Measurements from ENCODE around the gene XAF1. TPM values are rescaled to one million over a fixed set of nuclear protein-coding genes. Genes with fewer than 3 reads are reported as not detected.
A peak's percentile ranks its signal among the peaks of the same experiment; 100 is the strongest.

The XAF1 gene
- polyA plus RNA-seq, 3 donors = 28.4 to 45.9 (median 31.9) TPM

DNA sequence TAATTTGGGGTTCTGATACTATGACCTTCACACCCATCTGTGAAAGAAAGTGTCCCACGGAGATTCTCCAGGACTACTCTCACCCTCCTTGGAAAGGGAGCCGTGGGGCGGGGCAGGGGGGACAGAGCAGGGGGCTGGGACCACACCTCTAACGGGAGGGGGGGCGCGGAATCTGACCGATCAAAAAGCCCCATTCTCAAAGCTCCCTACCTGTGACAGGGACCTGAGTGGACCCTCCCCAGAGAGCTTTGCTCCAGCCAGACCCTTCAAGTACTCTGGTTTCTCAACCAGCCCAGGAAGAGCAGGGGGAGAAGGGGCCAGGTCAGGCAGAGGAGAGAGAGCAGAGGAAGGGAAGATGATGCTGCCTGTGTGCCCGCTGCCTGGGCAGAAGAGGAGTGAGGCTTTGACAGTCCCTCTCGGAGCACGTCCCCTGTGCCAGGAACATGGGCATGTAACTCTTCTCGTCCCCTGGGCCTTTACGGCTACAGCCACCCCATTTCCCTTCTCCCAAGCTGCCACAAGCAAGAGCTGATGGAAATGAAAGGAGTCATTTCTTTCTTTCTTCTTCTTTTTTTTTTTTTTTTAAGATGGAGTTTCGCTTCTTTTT lies 682 bp downstream of the XAF1 start:
- TF ChIP-seq, protein P1, sequence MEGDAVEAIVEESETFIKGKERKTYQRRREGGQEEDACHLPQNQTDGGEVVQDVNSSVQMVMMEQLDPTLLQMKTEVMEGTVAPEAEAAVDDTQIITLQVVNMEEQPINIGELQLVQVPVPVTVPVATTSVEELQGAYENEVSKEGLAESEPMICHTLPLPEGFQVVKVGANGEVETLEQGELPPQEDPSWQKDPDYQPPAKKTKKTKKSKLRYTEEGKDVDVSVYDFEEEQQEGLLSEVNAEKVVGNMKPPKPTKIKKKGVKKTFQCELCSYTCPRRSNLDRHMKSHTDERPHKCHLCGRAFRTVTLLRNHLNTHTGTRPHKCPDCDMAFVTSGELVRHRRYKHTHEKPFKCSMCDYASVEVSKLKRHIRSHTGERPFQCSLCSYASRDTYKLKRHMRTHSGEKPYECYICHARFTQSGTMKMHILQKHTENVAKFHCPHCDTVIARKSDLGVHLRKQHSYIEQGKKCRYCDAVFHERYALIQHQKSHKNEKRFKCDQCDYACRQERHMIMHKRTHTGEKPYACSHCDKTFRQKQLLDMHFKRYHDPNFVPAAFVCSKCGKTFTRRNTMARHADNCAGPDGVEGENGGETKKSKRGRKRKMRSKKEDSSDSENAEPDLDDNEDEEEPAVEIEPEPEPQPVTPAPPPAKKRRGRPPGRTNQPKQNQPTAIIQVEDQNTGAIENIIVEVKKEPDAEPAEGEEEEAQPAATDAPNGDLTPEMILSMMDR (IDR thresholded peaks at IDR 0.05) = no peak
- no peaks in the 10 kb centered on the region for H3K9me3 Mint-ChIP-seq
- no peaks in the 10 kb centered on the region for H3K27me3 ChIP-seq (ENCODE audit: control insufficient read depth in 2 of 2, insufficient read depth in 2 of 2, low read length in 2 of 2)
- peaks cover 31% of the 10 kb centered on the region for H4K20me1 ChIP-seq (ENCODE audit: insufficient read depth, low read length)
- H3K4me1 ChIP-seq (ENCODE audit: control insufficient read depth in 1 of 2, insufficient read depth in 2 of 2, low read length in 2 of 2) = peaks cover 46 to 50% of the 10 kb centered on the region in 2 donors
- peak overlapping the region; percentile 93 to 98 (median 95) for H3K27ac Mint-ChIP-seq
- peak overlapping the region; percentile 85 to 93 for H3K27ac ChIP-seq (ENCODE audit: low read depth in 1 of 2, low read length in 2 of 2)
- peak overlapping the region; percentile 93 for H2AFZ ChIP-seq (ENCODE audit: insufficient read depth, low read depth, low read length, poor library complexity, severe bottlenecking)
- peaks cover 38 to 41% of the 10 kb centered on the region in 2 donors for H3K36me3 Mint-ChIP-seq
- no peaks in the 10 kb centered on the region for H3K9me3 ChIP-seq (replicated peaks in 1 of 2; ENCODE audit: control insufficient read depth in 1 of 2, insufficient read depth in 1 of 2, low read length in 2 of 2)
- peak overlapping the region; percentile 74 for H3K9ac ChIP-seq (ENCODE audit: insufficient read depth, low read length, poor library complexity, severe bottlenecking)
- intact Hi-C loops (cut with micrococcal nuclease) = no loop called here
- H3K4me2 ChIP-seq (replicated peaks; ENCODE audit: extremely low read depth, low read length, poor library complexity, severe bottlenecking) = peak overlapping the region; percentile 89
- H3K4me3 ChIP-seq (replicated peaks in 1 of 3; ENCODE audit: low read depth in 2 of 3, low read length in 3 of 3) = peak overlapping the region; percentile 83 to 98 (median 97)
- DNase-seq = no peak
- peaks cover 0 to 6% (median 2%) of the 10 kb centered on the region in 3 donors for H3K27me3 Mint-ChIP-seq (ENCODE audit: low read depth in 3 of 3)
- WGBS (ENCODE audit: insufficient coverage) = 6% methylated on average over 3 of the region's 13 CpGs
- peaks cover 25% of the 10 kb centered on the region for H3K79me2 ChIP-seq (ENCODE audit: insufficient read depth, low read length)
- peaks cover 31 to 39% of the 10 kb centered on the region in 2 donors for H3K36me3 ChIP-seq (replicated peaks in 1 of 2; ENCODE audit: control insufficient read depth in 1 of 2, insufficient read depth in 2 of 2, low read length in 2 of 2)
- H3K4me3 Mint-ChIP-seq = peak overlapping the region; percentile 100
- peaks cover 57% of the 10 kb centered on the region for H3K4me1 Mint-ChIP-seq

DNA sequence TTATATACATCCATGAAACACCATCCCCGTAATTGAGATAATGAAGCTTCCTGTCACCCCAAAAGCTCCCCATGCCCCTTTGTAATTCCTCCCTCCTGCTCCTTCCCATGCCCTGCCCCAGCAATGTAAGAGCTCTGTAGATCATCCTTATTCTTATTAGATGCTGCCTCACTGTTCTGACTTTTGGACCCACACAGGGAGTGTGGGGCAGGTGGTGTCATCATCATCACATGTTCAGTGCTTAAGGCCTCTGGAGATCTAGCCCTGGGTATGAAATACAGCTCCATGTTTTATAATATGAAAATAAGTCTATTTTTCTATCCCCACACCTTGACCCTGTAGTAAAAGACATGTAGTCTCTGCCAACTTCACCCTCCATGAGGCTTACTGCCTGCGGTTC lies 1.9 kb downstream of the XAF1 start:
- Mint-ChIP-seq H3K27me3 (ENCODE audit: low read depth in 3 of 3) (peaks cover 0 to 3% (median 2%) of the 10 kb centered on the region in 3 donors), H3K9me3 (no peaks in the 10 kb centered on the region), H3K27ac (peak overlapping the region in 4 of 7 donors; percentile 23 to 95 (median 64)), H3K36me3 (peaks cover 50 to 53% of the 10 kb centered on the region in 2 donors), H3K4me3 (peak overlapping the region in 1 of 2 donors; percentile 81), H3K4me1 (peaks cover 45% of the 10 kb centered on the region)
- H3K4me1 ChIP-seq (ENCODE audit: control insufficient read depth in 1 of 2, insufficient read depth in 2 of 2, low read length in 2 of 2) = peaks cover 34 to 38% of the 10 kb centered on the region in 2 donors
- peaks cover 44 to 52% of the 10 kb centered on the region in 2 donors for H3K36me3 ChIP-seq (replicated peaks in 1 of 2; ENCODE audit: control insufficient read depth in 1 of 2, insufficient read depth in 2 of 2, low read length in 2 of 2)
- no peak overlapping the region for H3K9ac ChIP-seq (ENCODE audit: insufficient read depth, low read length, poor library complexity, severe bottlenecking)
- no peak for DNase-seq
- peaks cover 43% of the 10 kb centered on the region for H4K20me1 ChIP-seq (ENCODE audit: insufficient read depth, low read length)
- no peak overlapping the region for H3K27ac ChIP-seq (ENCODE audit: low read depth in 1 of 2, low read length in 2 of 2)
- H3K4me2 ChIP-seq (replicated peaks; ENCODE audit: extremely low read depth, low read length, poor library complexity, severe bottlenecking) = no peak overlapping the region
- WGBS (ENCODE audit: insufficient coverage) = 100% methylated on average over 1 of the region's 2 CpGs
- TF ChIP-seq, protein P1 (IDR thresholded peaks at IDR 0.05) = no peak
- H3K4me3 ChIP-seq (replicated peaks in 1 of 3; ENCODE audit: low read depth in 2 of 3, low read length in 3 of 3) = no peak overlapping the region
- intact Hi-C loops (cut with micrococcal nuclease) = no loop called here
- no peaks in the 10 kb centered on the region for H3K9me3 ChIP-seq (replicated peaks in 1 of 2; ENCODE audit: control insufficient read depth in 1 of 2, insufficient read depth in 1 of 2, low read length in 2 of 2)
- H2AFZ ChIP-seq (ENCODE audit: insufficient read depth, low read depth, low read length, poor library complexity, severe bottlenecking) = no peak overlapping the region
- no peaks in the 10 kb centered on the region for H3K27me3 ChIP-seq (ENCODE audit: control insufficient read depth in 2 of 2, insufficient read depth in 2 of 2, low read length in 2 of 2)
- peaks cover 25% of the 10 kb centered on the region for H3K79me2 ChIP-seq (ENCODE audit: insufficient read depth, low read length)

All from CD14-positive monocyte (primary cell).